Keratinocyte (primary cell): ENCODE measurements around the gene EGR2.

Experiments used
- EZH2 ChIP-seq: IDR thresholded peaks from one replicate; pipeline ENCODE4 v1.6.1; 2012; ENCODE audit warnings: inconsistent platforms, mild to moderate bottlenecking, low read length, moderate library complexity
- TF ChIP-seq, protein P1 (sequence below), 3 experiments: IDR thresholded peaks in 1 of 3; conservative IDR thresholded peaks in 1 of 3; optimal IDR thresholded peaks in 1 of 3; 2 replicates in 2 of 3; 3 replicates in 1 of 3; pipeline versions ENCODE3 to v1.5.1; 2011; ENCODE audit warnings: low read length in 3 of 3, mild to moderate bottlenecking in 3 of 3, moderate library complexity in 2 of 3, control low read depth in 1 of 3, inconsistent platforms in 1 of 3; ENCODE audit not compliant: insufficient read depth in 2 of 3; ENCODE audit errors: extremely low read depth in 1 of 3

- TF ChIP-seq, protein P1, sequence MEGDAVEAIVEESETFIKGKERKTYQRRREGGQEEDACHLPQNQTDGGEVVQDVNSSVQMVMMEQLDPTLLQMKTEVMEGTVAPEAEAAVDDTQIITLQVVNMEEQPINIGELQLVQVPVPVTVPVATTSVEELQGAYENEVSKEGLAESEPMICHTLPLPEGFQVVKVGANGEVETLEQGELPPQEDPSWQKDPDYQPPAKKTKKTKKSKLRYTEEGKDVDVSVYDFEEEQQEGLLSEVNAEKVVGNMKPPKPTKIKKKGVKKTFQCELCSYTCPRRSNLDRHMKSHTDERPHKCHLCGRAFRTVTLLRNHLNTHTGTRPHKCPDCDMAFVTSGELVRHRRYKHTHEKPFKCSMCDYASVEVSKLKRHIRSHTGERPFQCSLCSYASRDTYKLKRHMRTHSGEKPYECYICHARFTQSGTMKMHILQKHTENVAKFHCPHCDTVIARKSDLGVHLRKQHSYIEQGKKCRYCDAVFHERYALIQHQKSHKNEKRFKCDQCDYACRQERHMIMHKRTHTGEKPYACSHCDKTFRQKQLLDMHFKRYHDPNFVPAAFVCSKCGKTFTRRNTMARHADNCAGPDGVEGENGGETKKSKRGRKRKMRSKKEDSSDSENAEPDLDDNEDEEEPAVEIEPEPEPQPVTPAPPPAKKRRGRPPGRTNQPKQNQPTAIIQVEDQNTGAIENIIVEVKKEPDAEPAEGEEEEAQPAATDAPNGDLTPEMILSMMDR (optimal IDR thresholded peaks at IDR 0.05 in 1 of 3, IDR thresholded peaks at IDR 0.05 in 1 of 3, conservative IDR thresholded peaks at IDR 0.05 in 1 of 3; ENCODE audit: extremely low read depth in 1 of 3, insufficient read depth in 2 of 3, low read length in 3 of 3) = no peak
- TF ChIP-seq EZH2 = no peak
Measured at GRCh38 chr10:62813453-62813852, 2.7 kb downstream of the EGR2 start.
